CD14-positive monocyte (primary cell): ENCODE data around the gene TCN2. TPM values are rescaled to one million over a fixed set of nuclear protein-coding genes. Genes with fewer than 3 reads are reported as not detected.

Experiments
- DNase-seq, 3 donors: peaks; one replicate each; pipeline ENCODE4 v3.0.0-alpha.2; 2011 to 2022
- H2AFZ ChIP-seq: 2 replicates; pipeline ENCODE4 v1.6.0; 2012; ENCODE audit warnings: mild to moderate bottlenecking, low read depth, low read length, inconsistent platforms; ENCODE audit not compliant: insufficient read depth, poor library complexity, severe bottlenecking
- H3K27ac ChIP-seq, 2 donors: 1 replicate in 1 of 2; 2 replicates in 1 of 2; pipeline ENCODE4 v1.5.1; 2012 to 2013; ENCODE audit warnings: low read length in 2 of 2, control low read depth in 1 of 2, inconsistent platforms in 1 of 2, low read depth in 1 of 2, mild to moderate bottlenecking in 1 of 2
- H3K27me3 ChIP-seq, 2 donors: one replicate each; pipeline versions ENCODE4 v1.6.0 to v1.6.1; 2011 to 2013; ENCODE audit warnings: low read length in 2 of 2; ENCODE audit not compliant: control insufficient read depth in 2 of 2, insufficient read depth in 2 of 2
- H3K36me3 ChIP-seq, 2 donors: replicated peaks in 1 of 2; 1 replicate in 1 of 2; 2 replicates in 1 of 2; pipeline versions ENCODE4 v1.5.1 to v1.6.1; 2012 to 2013; ENCODE audit warnings: low read length in 2 of 2, control low read depth in 1 of 2, inconsistent platforms in 1 of 2, mild to moderate bottlenecking in 1 of 2; ENCODE audit not compliant: insufficient read depth in 2 of 2, control insufficient read depth in 1 of 2
- H3K4me1 ChIP-seq, 2 donors: 1 replicate in 1 of 2; 2 replicates in 1 of 2; pipeline versions ENCODE4 v1.5.1 to v1.6.1; 2012 to 2013; ENCODE audit warnings: low read length in 2 of 2, control low read depth in 1 of 2, inconsistent platforms in 1 of 2, mild to moderate bottlenecking in 1 of 2, moderate library complexity in 1 of 2; ENCODE audit not compliant: insufficient read depth in 2 of 2, control insufficient read depth in 1 of 2
- H3K4me2 ChIP-seq: replicated peaks from 2 replicates; pipeline ENCODE3; 2012; ENCODE audit warnings: low read length, moderate library complexity, mild to moderate bottlenecking; ENCODE audit not compliant: poor library complexity, severe bottlenecking; ENCODE audit errors: extremely low read depth
- H3K4me3 ChIP-seq, 3 experiments: fragments of 200-600 bp in 1 of 3; sonication (generic) in 1 of 3; replicated peaks in 1 of 3; 1 replicate in 2 of 3; 2 replicates in 1 of 3; pipeline ENCODE4 v1.5.1; 2011 to 2013; ENCODE audit warnings: low read length in 3 of 3, mild to moderate bottlenecking in 3 of 3, control low read depth in 2 of 3, low read depth in 2 of 3, inconsistent platforms in 1 of 3, moderate library complexity in 1 of 3
- H3K79me2 ChIP-seq: 2 replicates; pipeline ENCODE4 v1.6.0; 2012; ENCODE audit warnings: mild to moderate bottlenecking, control low read depth, inconsistent platforms, low read length, moderate library complexity; ENCODE audit not compliant: insufficient read depth
- H3K9ac ChIP-seq: 2 replicates; pipeline ENCODE4 v1.6.0; 2017; ENCODE audit warnings: low read length, mild to moderate bottlenecking; ENCODE audit not compliant: insufficient read depth, poor library complexity, severe bottlenecking
- H3K9me3 ChIP-seq, 2 donors: replicated peaks in 1 of 2; 1 replicate in 1 of 2; 2 replicates in 1 of 2; pipeline versions ENCODE4 v1.5.1 to v1.6.1; 2012 to 2013; ENCODE audit warnings: low read length in 2 of 2, control low read depth in 1 of 2; ENCODE audit not compliant: control insufficient read depth in 1 of 2, insufficient read depth in 1 of 2
- H4K20me1 ChIP-seq: 2 replicates; pipeline ENCODE4 v1.6.0; 2012; ENCODE audit warnings: mild to moderate bottlenecking, low read length, control low read depth, moderate library complexity; ENCODE audit not compliant: insufficient read depth
- H3K27ac Mint-ChIP-seq, 7 donors: one replicate each; pipeline ENCODE4 v1.8.0; 2020; ENCODE audit warnings: mild to moderate bottlenecking in 7 of 7, mixed read lengths in 7 of 7, moderate library complexity in 6 of 7, inconsistent platforms in 2 of 7
- H3K27me3 Mint-ChIP-seq, 3 donors: one replicate each; pipeline ENCODE4 v1.8.0; 2021 to 2022; ENCODE audit warnings: low read depth in 3 of 3, mild to moderate bottlenecking in 3 of 3, mixed read lengths in 3 of 3, moderate library complexity in 3 of 3, inconsistent platforms in 1 of 3
- H3K36me3 Mint-ChIP-seq, 2 donors: one replicate each; pipeline ENCODE4 v1.8.0; 2020; ENCODE audit warnings: mixed read lengths in 2 of 2, inconsistent platforms in 1 of 2, mild to moderate bottlenecking in 1 of 2
- H3K4me1 Mint-ChIP-seq: one replicate; pipeline ENCODE4 v1.8.0; 2020; ENCODE audit warnings: mild to moderate bottlenecking, mixed read lengths
- H3K4me3 Mint-ChIP-seq, 2 donors: one replicate each; pipeline ENCODE4 v1.8.0; 2020; ENCODE audit warnings: mild to moderate bottlenecking in 2 of 2, mixed read lengths in 2 of 2, moderate library complexity in 1 of 2
- H3K9me3 Mint-ChIP-seq, 7 donors: one replicate each; pipeline ENCODE4 v1.8.0; 2020 to 2022; ENCODE audit warnings: mixed read lengths in 7 of 7, mild to moderate bottlenecking in 6 of 7, moderate library complexity in 6 of 7, inconsistent platforms in 2 of 7
- CTCF ChIP-seq: fragments of 200-600 bp; IDR thresholded peaks from one replicate; pipeline ENCODE4 v1.8.0; 2022; ENCODE audit warnings: antibody characterized with exemption, mild to moderate bottlenecking
- WGBS: methylation state at CpG from one replicate; pipeline ENCODE4 v1.1.5; 2013; ENCODE audit warnings: missing lambda C conversion rate; ENCODE audit not compliant: insufficient coverage; 5-methylcytosine and 5-hydroxymethylcytosine counted together
- intact Hi-C, 2 donors: fragments of 100-400 bp; cut with micrococcal nuclease; formaldehyde crosslinking; loops; one replicate each; pipeline versions ENCODE4 v1.15.0 to v1.15.1; 2023
- polyA plus RNA-seq, 3 donors: library from polyadenylated mRNA; depleted of rRNA in 1 of 3; unstranded in 2 of 3; stranded (reverse) in 1 of 3; fragments of 300-500 nt in 2 of 3; fragments of >200 nt in 1 of 3; fragmentation: Illumina TruSeq in 2 of 3; gene quantifications; 1 replicate in 2 of 3; 2 replicates in 1 of 3; pipeline ENCODE4 v1.2.3, GENCODE V29; 2012 to 2021

Gene TCN2
- polyA plus RNA-seq, 3 donors = 27.1 to 51.7 (median 45.0) TPM

- no peaks in the 10 kb centered on the region for H3K4me1 ChIP-seq
- H3K27ac ChIP-seq = no peak overlapping the region
- H3K4me1 Mint-ChIP-seq = peaks cover 3% of the 10 kb centered on the region
- DNase-seq = no peak
- H3K9me3 Mint-ChIP-seq = peaks cover 0 to 6% (median 2%) of the 10 kb centered on the region in 7 donors
- H3K27ac Mint-ChIP-seq = no peak overlapping the region
- H3K4me3 ChIP-seq = no peak overlapping the region
- peaks cover 0 to 1% (median 0%) of the 10 kb centered on the region in 3 donors for H3K27me3 Mint-ChIP-seq
- no peaks in the 10 kb centered on the region for H3K79me2 ChIP-seq
- H3K4me2 ChIP-seq = no peak overlapping the region
- no peak overlapping the region for H2AFZ ChIP-seq
- no peaks in the 10 kb centered on the region for H3K9me3 ChIP-seq
- no peaks in the 10 kb centered on the region for H3K36me3 Mint-ChIP-seq
- intact Hi-C loops = no loop called here
- H3K4me3 Mint-ChIP-seq = no peak overlapping the region
- TF ChIP-seq CTCF = no peak
- WGBS = 91% methylated on average over 9 of the region's 16 CpGs
- H4K20me1 ChIP-seq = no peaks in the 10 kb centered on the region
- H3K27me3 ChIP-seq = no peaks in the 10 kb centered on the region
- no peak overlapping the region for H3K9ac ChIP-seq
- H3K36me3 ChIP-seq = no peaks in the 10 kb centered on the region
Measured at GRCh38 chr22:30643055-30643875, 36.3 kb downstream of the TCN2 start.

GRCh38 chr22:30646518-30647160, 39.7 kb downstream of the TCN2 start:
- Histone ChIP-seq H3K27ac (no peak overlapping the region), H3K27me3 (no peaks in the 10 kb centered on the region), H3K4me1 (peaks cover 14 to 21% of the 10 kb centered on the region in 2 donors), H2AFZ (no peak overlapping the region), H3K4me3 (no peak overlapping the region), H3K79me2 (no peaks in the 10 kb centered on the region), H3K36me3 (no peaks in the 10 kb centered on the region), H3K9me3 (no peaks in the 10 kb centered on the region), H3K4me2 (no peak overlapping the region), H3K9ac (no peak overlapping the region), H4K20me1 (no peaks in the 10 kb centered on the region)
- no peaks in the 10 kb centered on the region for H3K9me3 Mint-ChIP-seq
- H3K4me3 Mint-ChIP-seq = no peak overlapping the region
- no peak for TF ChIP-seq CTCF
- intact Hi-C loops = no loop called here
- DNase-seq = no peak
- H3K27ac Mint-ChIP-seq = peak overlapping the region in 1 of 7 donors; percentile 50
- peaks cover 18% of the 10 kb centered on the region for H3K4me1 Mint-ChIP-seq
- WGBS = 93% methylated on average over 22 of the region's 25 CpGs
- no peaks in the 10 kb centered on the region for H3K36me3 Mint-ChIP-seq
- H3K27me3 Mint-ChIP-seq = peaks cover 0 to 1% (median 0%) of the 10 kb centered on the region in 3 donors
